Brain microvascular endothelial cell (primary cell): ENCODE results near the gene MYO9A.
A peak's percentile ranks its signal among the peaks of the same experiment; 100 is the strongest.

Experiments used
- DNase-seq: peaks from one replicate; pipeline ENCODE4 v3.0.0-alpha.2; 2020
- H3K27ac ChIP-seq: fragments of 250-450 bp; sonication (Bioruptor Pico); 2 replicates; pipeline ENCODE4 v1.5.1; 2020; ENCODE audit warnings: mild to moderate bottlenecking, moderate library complexity
- H3K27me3 ChIP-seq: fragments of 250-450 bp; sonication (Bioruptor Pico); replicated peaks from 2 replicates; pipeline ENCODE4 v1.5.1; 2020; ENCODE audit warnings: mild to moderate bottlenecking
- H3K36me3 ChIP-seq: fragments of 250-450 bp; sonication (Bioruptor Pico); replicated peaks from 2 replicates; pipeline ENCODE4 v1.5.1; 2020; ENCODE audit warnings: mild to moderate bottlenecking
- H3K4me3 ChIP-seq: 2 replicates; pipeline ENCODE4 v1.5.1; 2011; ENCODE audit warnings: low read depth, mild to moderate bottlenecking, control low read depth, low read length, moderate library complexity
- in situ Hi-C: cut with HindIII; loops from 2 replicates; pipeline ENCODE4 v1.10.0; 2017; ENCODE audit warnings: low sequenced_read_pairs, low pct_ligation_motif_present
- TF ChIP-seq, protein P1 (sequence below): IDR thresholded peaks from 2 replicates; pipeline ENCODE4 v1.5.1; 2011; ENCODE audit warnings: low read depth, mild to moderate bottlenecking, moderate library complexity, low read length, control low read depth, inconsistent platforms; ENCODE audit errors: missing control alignments

MYO9A gene

DNA sequence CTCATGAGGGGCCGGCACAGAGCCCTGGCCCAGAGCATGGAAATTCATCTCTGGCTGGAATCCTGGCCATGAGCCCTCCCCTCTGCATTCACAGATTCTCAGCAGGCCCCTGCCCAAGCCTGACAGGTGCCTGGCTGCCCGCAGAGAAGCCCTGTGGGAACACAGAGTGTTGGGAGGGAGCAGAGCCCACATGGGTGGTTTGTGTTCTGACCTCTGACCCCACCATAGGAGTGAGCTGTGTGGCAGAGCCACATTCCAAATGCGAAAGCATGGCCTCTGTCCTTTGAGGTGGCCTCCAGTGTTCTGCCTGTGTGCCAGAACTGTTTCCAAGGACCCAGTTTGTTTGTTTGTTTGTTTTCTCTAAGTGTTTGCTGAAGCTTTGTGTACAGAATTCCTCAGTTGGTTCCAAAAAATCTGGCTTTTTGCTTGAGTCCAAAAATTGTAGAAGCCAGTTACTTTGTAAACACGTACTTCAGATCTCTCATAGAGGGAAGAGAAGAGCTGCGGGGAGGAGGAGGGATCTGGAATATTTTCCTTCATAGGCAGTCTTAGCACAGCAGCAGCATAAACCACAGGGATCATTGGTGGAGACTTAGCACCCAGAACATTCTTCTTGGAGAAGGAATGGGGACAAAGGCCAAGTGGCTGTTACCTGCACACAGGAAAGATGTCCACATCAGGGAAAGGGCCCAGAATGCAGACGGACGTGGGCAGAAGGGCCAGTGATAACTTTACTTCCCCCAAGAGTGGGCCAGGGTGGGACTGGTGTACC, 43.6 kb upstream of the MYO9A start:
- no peak for DNase-seq
- TF ChIP-seq, protein P1, sequence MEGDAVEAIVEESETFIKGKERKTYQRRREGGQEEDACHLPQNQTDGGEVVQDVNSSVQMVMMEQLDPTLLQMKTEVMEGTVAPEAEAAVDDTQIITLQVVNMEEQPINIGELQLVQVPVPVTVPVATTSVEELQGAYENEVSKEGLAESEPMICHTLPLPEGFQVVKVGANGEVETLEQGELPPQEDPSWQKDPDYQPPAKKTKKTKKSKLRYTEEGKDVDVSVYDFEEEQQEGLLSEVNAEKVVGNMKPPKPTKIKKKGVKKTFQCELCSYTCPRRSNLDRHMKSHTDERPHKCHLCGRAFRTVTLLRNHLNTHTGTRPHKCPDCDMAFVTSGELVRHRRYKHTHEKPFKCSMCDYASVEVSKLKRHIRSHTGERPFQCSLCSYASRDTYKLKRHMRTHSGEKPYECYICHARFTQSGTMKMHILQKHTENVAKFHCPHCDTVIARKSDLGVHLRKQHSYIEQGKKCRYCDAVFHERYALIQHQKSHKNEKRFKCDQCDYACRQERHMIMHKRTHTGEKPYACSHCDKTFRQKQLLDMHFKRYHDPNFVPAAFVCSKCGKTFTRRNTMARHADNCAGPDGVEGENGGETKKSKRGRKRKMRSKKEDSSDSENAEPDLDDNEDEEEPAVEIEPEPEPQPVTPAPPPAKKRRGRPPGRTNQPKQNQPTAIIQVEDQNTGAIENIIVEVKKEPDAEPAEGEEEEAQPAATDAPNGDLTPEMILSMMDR: no peak
- in situ Hi-C loops: no loop called here

DNA sequence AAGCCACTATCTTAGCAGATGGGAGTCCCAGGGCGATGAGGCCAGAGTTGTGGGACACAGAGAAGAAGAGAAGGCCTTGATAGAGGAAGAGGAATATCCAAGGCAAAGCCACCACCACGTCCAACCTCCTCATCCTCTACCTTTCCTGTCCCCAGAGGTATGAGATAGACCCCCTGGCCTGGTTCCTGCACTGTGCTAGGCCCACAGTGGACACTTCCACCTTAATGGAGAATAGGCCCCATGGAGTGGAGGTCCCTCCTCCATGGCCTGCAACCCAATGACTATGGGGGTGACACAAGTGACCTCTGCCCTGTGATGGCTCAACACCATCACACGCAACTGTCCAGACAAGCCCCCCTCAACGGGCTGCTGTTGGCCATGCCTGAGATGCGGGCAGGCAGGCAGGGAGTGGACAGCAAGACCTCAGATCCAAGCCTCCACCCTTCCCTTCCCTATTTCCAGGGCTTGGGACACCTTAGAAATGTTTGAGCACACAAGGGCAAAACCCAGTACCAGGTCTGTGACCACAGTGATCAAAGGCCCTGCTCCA, 42.8 kb upstream of the MYO9A start:
- Histone ChIP-seq H3K27ac (no peak overlapping the region), H3K36me3 (no peaks in the 10 kb centered on the region), H3K4me3 (no peak overlapping the region), H3K27me3 (no peaks in the 10 kb centered on the region)
- no peak for DNase-seq
- TF ChIP-seq, protein P1: no peak
- in situ Hi-C loops: no loop called here

More for the DNA sequence above, 43.6 kb upstream of the MYO9A start:
- Histone ChIP-seq H3K27ac (no peak overlapping the region), H3K36me3 (no peaks in the 10 kb centered on the region), H3K27me3 (no peaks in the 10 kb centered on the region), H3K4me3 (no peak overlapping the region)

DNA sequence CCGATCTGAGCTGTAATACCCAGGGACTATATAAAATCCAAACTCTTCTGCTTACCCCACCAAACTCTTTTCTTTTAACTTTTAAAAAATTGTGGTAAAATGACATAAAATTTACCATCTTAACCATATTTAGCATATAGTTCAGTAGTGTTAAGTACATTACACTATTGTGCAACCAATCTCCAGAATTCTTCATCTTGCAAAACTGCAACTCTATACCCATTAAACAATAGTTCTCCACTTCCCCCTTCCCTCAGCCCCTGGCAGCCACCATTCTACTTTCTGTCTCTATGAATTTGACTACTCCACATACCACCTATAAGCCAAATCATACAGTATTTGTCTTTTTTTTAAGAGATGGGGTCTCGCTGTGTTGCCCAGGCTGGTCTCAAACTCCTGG, 39.0 kb upstream of the MYO9A start:
- no peak overlapping the region for H3K27ac ChIP-seq
- H3K4me3 ChIP-seq: no peak overlapping the region
- no peaks in the 10 kb centered on the region for H3K36me3 ChIP-seq
- no peaks in the 10 kb centered on the region for H3K27me3 ChIP-seq
- TF ChIP-seq, protein P1: no peak
- no peak for DNase-seq
- in situ Hi-C loops: no loop called here

DNA sequence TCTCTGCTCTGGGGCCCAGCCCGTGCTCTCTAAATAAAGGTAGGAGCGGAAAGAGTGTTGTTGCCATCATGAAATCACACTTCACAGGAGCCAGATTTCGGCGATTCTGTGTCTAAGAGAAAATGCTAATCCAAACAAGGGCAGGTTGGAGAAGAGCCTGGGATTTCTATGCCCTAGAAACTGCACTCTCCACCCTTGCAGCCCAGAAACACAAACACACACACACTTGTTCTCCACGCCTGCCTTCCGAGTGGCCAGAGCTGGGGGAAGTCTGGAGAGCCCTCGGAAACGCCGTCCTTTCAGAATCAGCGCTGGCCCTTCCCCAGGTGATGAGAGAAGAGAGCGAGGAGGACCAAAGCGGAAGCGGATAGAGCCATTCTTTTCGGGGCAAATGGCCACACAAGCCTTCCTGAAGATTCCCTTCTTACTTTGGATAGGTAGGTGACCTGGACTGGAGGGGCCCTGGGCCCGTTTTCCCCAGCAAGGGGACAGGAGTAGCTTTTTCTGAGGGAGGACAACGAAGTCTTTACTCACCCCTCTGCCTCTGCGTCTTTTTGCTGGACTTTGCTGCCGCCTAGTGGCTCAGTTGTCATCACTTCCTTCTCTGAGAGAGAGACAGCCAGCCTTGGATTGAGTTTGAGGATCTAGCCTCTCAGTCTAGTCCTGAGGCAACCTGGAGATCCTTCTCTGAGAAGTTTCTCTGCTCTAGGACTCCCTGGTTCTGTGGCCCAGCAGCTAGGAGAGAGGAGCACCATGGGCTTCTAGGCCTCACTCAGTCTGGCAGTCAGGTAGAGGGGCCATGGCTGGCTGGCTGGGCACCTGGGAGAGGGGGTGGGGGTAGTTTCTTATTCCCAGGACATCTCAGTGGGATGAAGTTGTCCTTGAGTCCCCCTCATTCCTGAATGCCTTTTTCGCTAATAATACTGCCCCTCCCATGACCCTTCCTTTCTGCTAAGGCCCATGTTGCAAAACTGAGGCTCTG, 38.0 kb upstream of the MYO9A start:
- DNase-seq: peak; percentile 75
- H3K36me3 ChIP-seq: no peaks in the 10 kb centered on the region
- no peak overlapping the region for H3K27ac ChIP-seq
- TF ChIP-seq, protein P1: peak; percentile 91
- H3K4me3 ChIP-seq: peak overlapping the region; percentile 57
- no peaks in the 10 kb centered on the region for H3K27me3 ChIP-seq
- in situ Hi-C loops: no loop called here

DNA sequence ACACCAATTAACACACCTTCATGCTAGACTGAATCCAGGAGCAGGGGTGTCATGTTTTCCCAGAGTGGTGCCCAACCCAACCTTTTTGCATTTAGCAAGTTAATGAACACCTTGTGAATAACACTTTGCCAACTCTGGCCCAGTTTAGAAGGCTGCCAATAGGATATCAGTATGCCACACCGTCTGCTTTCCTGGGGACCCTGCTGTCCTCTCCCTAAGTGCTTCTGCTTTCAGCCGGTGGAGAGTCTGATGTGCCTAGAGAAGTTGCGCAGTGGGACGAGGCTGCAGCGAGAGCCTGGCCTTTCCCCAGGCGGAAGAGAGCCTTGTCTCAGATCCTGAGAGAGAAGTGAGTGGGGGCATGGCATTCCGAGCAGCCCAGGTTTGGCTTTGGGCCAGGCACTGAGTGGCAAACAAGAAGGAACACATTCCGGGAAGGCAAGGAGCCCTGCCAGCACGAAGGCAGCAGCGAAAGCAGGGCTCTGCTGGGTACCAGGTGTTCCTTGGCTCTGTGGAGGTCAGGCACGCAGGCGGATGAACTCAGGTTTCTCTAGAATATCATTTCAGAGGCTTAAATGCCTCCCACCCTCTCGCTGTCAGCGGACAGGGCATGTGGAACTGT, 37.2 kb upstream of the MYO9A start:
- in situ Hi-C loops: no loop called here
- Histone ChIP-seq H3K27me3 (no peaks in the 10 kb centered on the region), H3K4me3 (peak overlapping the region; percentile 57), H3K27ac (no peak overlapping the region), H3K36me3 (no peaks in the 10 kb centered on the region)
- no peak for DNase-seq
- TF ChIP-seq, protein P1: no peak
